NT2/D1 (cell line): Measurements from ENCODE around the gene ZNF17.

Experiments used
- DNase-seq: peaks from one replicate; pipeline ENCODE4 v3.0.0-alpha.2; 2011; ENCODE audit warnings: low read depth, low spot score
- H3K27me3 ChIP-seq: 2 replicates; pipeline ENCODE4 v1.6.0; 2011; ENCODE audit warnings: mild to moderate bottlenecking; ENCODE audit not compliant: insufficient read length, insufficient read depth
- H3K36me3 ChIP-seq: 2 replicates; pipeline ENCODE4 v1.6.1; 2011; ENCODE audit warnings: mild to moderate bottlenecking, low read length, mixed read lengths; ENCODE audit not compliant: insufficient read depth, insufficient read length
- H3K4me1 ChIP-seq: 2 replicates; pipeline ENCODE4 v1.5.1; 2011; ENCODE audit not compliant: insufficient read depth, insufficient read length
- H3K4me3 ChIP-seq: 2 replicates; pipeline ENCODE4 v1.5.1; 2011; ENCODE audit warnings: low read depth; ENCODE audit not compliant: insufficient read length
- H3K9ac ChIP-seq: 2 replicates; pipeline ENCODE4 v1.6.0; 2011; ENCODE audit warnings: low read depth; ENCODE audit not compliant: insufficient read length
- H3K9me3 ChIP-seq: 2 replicates; pipeline ENCODE4 v1.5.1; 2011; ENCODE audit warnings: mild to moderate bottlenecking, low read length; ENCODE audit not compliant: insufficient read depth
- SUZ12 ChIP-seq: IDR thresholded peaks from 2 replicates; pipeline ENCODE4 v1.6.1; 2011; ENCODE audit not compliant: insufficient read length, insufficient read depth; ENCODE audit errors: extremely low read depth
- YY1 ChIP-seq: IDR thresholded peaks from 2 replicates; pipeline ENCODE4 v1.6.1; 2011; ENCODE audit not compliant: insufficient read length, insufficient read depth
- ZNF274 ChIP-seq: IDR thresholded peaks from 2 replicates; pipeline ENCODE4 v1.6.1; 2011; ENCODE audit warnings: mild to moderate bottlenecking, low read depth, low read length

Gene ZNF17

GRCh38 chr19:57395710-57396109, 15.3 kb upstream of the ZNF17 start:
- H3K9me3 ChIP-seq = no peaks in the 10 kb centered on the region
- H3K36me3 ChIP-seq = peaks cover 44% of the 10 kb centered on the region
- no peak overlapping the region for H3K9ac ChIP-seq
- no peaks in the 10 kb centered on the region for H3K4me1 ChIP-seq
- H3K4me3 ChIP-seq = no peak overlapping the region
- H3K27me3 ChIP-seq = no peaks in the 10 kb centered on the region
- no peak for DNase-seq
- TF ChIP-seq SUZ12 = no peak
- no peak for TF ChIP-seq YY1
- TF ChIP-seq ZNF274 = no peak

- Histone ChIP-seq H3K9me3 (peaks cover 11% of the 10 kb centered on the region; the same call in 1 of the 2 replicates), H3K9ac (no peak overlapping the region), H3K36me3 (peaks cover 38% of the 10 kb centered on the region), H3K4me3 (no peak overlapping the region), H3K27me3 (no peaks in the 10 kb centered on the region), H3K4me1 (no peaks in the 10 kb centered on the region)
- DNase-seq = no peak
- TF ChIP-seq YY1 (no peak), ZNF274 (no peak), SUZ12 (no peak)
Measured at GRCh38 chr19:57398868-57399267, 12.1 kb upstream of the ZNF17 start.

GRCh38 chr19:57403737-57404563, 7.0 kb upstream of the ZNF17 start:
- peaks cover 9% of the 10 kb centered on the region for H3K36me3 ChIP-seq
- H3K4me1 ChIP-seq = no peaks in the 10 kb centered on the region
- no peak for DNase-seq
- no peak overlapping the region for H3K9ac ChIP-seq
- no peak overlapping the region for H3K4me3 ChIP-seq
- H3K9me3 ChIP-seq = peaks cover 11% of the 10 kb centered on the region; the same call in 1 of the 2 replicates
- H3K27me3 ChIP-seq = no peaks in the 10 kb centered on the region
- TF ChIP-seq YY1 (no peak), SUZ12 (no peak), ZNF274 (no peak)

GRCh38 chr19:57406516-57407123, 4.3 kb upstream of the ZNF17 start:
- H3K4me3 ChIP-seq = no peak overlapping the region
- peaks cover 11% of the 10 kb centered on the region; the same call in 1 of the 2 replicates for H3K9me3 ChIP-seq
- TF ChIP-seq ZNF274 (no peak), YY1 (no peak), SUZ12 (no peak)
- no peaks in the 10 kb centered on the region for H3K27me3 ChIP-seq
- no peak overlapping the region for H3K9ac ChIP-seq
- DNase-seq = peak; percentile 47
- H3K4me1 ChIP-seq = no peaks in the 10 kb centered on the region
- no peaks in the 10 kb centered on the region for H3K36me3 ChIP-seq

GRCh38 chr19:57419439-57419838, 8.5 kb downstream of the ZNF17 start:
- Histone ChIP-seq H3K4me1 (no peaks in the 10 kb centered on the region), H3K36me3 (peaks cover 49% of the 10 kb centered on the region), H3K9me3 (no peaks in the 10 kb centered on the region), H3K4me3 (no peak overlapping the region), H3K9ac (no peak overlapping the region), H3K27me3 (no peaks in the 10 kb centered on the region)
- no peak for DNase-seq
- TF ChIP-seq SUZ12 (no peak), YY1 (no peak), ZNF274 (no peak)

GRCh38 chr19:57421037-57421436, 10.1 kb downstream of the ZNF17 start:
- TF ChIP-seq YY1 (no peak), ZNF274 (no peak)
- no peak for DNase-seq
- no peaks in the 10 kb centered on the region for H3K9me3 ChIP-seq
- no peaks in the 10 kb centered on the region for H3K27me3 ChIP-seq
- H3K4me3 ChIP-seq = no peak overlapping the region
- H3K4me1 ChIP-seq = no peaks in the 10 kb centered on the region
- peaks cover 37% of the 10 kb centered on the region for H3K36me3 ChIP-seq
- no peak overlapping the region for H3K9ac ChIP-seq

GRCh38 chr19:57434386-57435061, 23.6 kb downstream of the ZNF17 start:
- Histone ChIP-seq H3K4me1 (no peaks in the 10 kb centered on the region), H3K9me3 (no peaks in the 10 kb centered on the region), H3K27me3 (no peaks in the 10 kb centered on the region), H3K4me3 (peak overlapping the region; percentile 65), H3K36me3 (peaks cover 26% of the 10 kb centered on the region), H3K9ac (peak overlapping the region; percentile 83)
- no peak for DNase-seq
- TF ChIP-seq SUZ12 (no peak), ZNF274 (no peak), YY1 (no peak)
